Ascending aorta (tissue), 2 donors: Measurements from ENCODE around the gene HS3ST5. TPM values are rescaled to one million over a fixed set of nuclear protein-coding genes. Genes with fewer than 3 reads are reported as not detected.

Experiments used
- DNase-seq, 2 donors: peaks; one replicate each; pipeline ENCODE4 v3.0.0-alpha.2; 2019; ENCODE audit warnings: low spot score in 2 of 2
- H3K27ac ChIP-seq, 2 donors: fragments of 200-600 bp; sonication (generic); one replicate each; pipeline ENCODE4 v1.5.1; 2016 to 2017; ENCODE audit warnings: mild to moderate bottlenecking in 1 of 2
- H3K27me3 ChIP-seq: fragments of 200-600 bp; sonication (generic); one replicate; pipeline ENCODE4 v1.5.1; 2017
- H3K36me3 ChIP-seq, 2 donors: fragments of 200-600 bp; sonication (generic); one replicate each; pipeline ENCODE4 v1.5.1; 2016
- H3K4me1 ChIP-seq, 2 donors: fragments of 200-600 bp; sonication (generic); one replicate each; pipeline ENCODE4 v1.5.1; 2016 to 2017; ENCODE audit warnings: mild to moderate bottlenecking in 1 of 2
- H3K4me3 ChIP-seq, 2 donors: fragments of 200-600 bp; sonication (generic); one replicate each; pipeline ENCODE4 v1.5.1; 2016 to 2017; ENCODE audit warnings: mild to moderate bottlenecking in 1 of 2
- H3K9me3 ChIP-seq, 2 donors: fragments of 200-600 bp; sonication (generic); one replicate each; pipeline ENCODE4 v1.5.1; 2016
- CTCF ChIP-seq, 3 experiments: fragments of 200-600 bp in 2 of 3; fragments of 450-650 bp in 1 of 3; sonication (generic) in 2 of 3; IDR thresholded peaks; one replicate each; pipeline ENCODE4 v1.5.1; 2016 to 2019; ENCODE audit warnings: antibody characterized with exemption in 3 of 3, mild to moderate bottlenecking in 1 of 3, moderate library complexity in 1 of 3
- intact Hi-C: fragments of 100-400 bp; cut with DNase I; formaldehyde crosslinking; loops from one replicate; pipeline ENCODE4 v1.15.1; 2023
- total RNA-seq: library from RNA; depleted of rRNA; stranded (reverse); fragments of >200 nt; gene quantifications from one replicate; pipeline ENCODE4 v1.1.0, GENCODE V29; 2016

The HS3ST5 gene
- total RNA-seq, 1 donor from 2014 or later, result not detected

- H3K9me3 ChIP-seq, result no peaks in the 10 kb centered on the region
- intact Hi-C loops, result no loop called here
- no peaks in the 10 kb centered on the region for H3K27me3 ChIP-seq
- no peaks in the 10 kb centered on the region for H3K4me1 ChIP-seq
- H3K36me3 ChIP-seq, result no peaks in the 10 kb centered on the region
- H3K27ac ChIP-seq, result no peak overlapping the region
- no peak for TF ChIP-seq CTCF (IDR thresholded peaks at IDR 0.05)
- no peak for DNase-seq
- H3K4me3 ChIP-seq, result no peak overlapping the region
Observed at GRCh38 chr6:114167583-114168576, 174.9 kb downstream of the HS3ST5 start.

GRCh38 chr6:114164207-114164606 is 178.6 kb downstream of the HS3ST5 start:
- intact Hi-C loops, result no loop called here
- no peak overlapping the region for H3K27ac ChIP-seq
- H3K9me3 ChIP-seq, result no peaks in the 10 kb centered on the region
- no peak for TF ChIP-seq CTCF (IDR thresholded peaks at IDR 0.05)
- H3K36me3 ChIP-seq, result no peaks in the 10 kb centered on the region
- H3K27me3 ChIP-seq, result no peaks in the 10 kb centered on the region
- H3K4me1 ChIP-seq, result no peaks in the 10 kb centered on the region
- no peak for DNase-seq
- no peak overlapping the region for H3K4me3 ChIP-seq

DNA sequence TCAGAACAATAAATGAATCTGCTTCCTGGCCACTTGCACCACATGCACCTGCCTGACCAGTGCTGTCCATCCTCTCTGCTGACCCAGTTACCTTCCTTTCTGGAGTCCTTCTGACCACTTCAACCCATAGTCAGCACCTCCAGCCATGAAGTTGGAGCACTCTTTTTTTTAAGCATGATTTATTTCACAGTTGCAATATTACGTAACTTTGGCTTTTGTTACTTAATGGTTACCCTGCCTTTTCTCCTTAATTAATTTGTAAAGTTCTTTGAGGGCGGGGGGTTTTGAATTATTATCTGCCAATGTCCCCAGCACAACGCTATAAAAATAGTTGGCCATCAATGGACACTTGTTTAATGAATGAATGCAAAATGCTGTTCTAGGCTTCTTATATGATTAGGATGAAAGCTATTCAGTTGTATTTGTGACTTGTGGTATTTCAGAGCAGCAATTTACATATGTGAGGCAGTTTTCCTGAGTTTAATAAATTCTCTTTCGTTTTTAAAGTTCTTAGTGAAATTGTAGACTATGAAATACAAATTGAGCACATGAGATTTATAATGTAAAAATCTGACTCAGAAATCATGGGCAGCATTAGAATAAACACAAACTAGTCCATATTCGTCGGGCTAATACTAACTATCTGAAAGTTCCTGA is 180.0 kb downstream of the HS3ST5 start:
- DNase-seq, result no peak
- no peak for TF ChIP-seq CTCF (IDR thresholded peaks at IDR 0.05)
- H3K27ac ChIP-seq, result no peak overlapping the region
- intact Hi-C loops, result no loop called here
- H3K27me3 ChIP-seq, result no peaks in the 10 kb centered on the region
- H3K4me1 ChIP-seq, result no peaks in the 10 kb centered on the region
- H3K36me3 ChIP-seq, result no peaks in the 10 kb centered on the region
- no peaks in the 10 kb centered on the region for H3K9me3 ChIP-seq
- no peak overlapping the region for H3K4me3 ChIP-seq

DNA sequence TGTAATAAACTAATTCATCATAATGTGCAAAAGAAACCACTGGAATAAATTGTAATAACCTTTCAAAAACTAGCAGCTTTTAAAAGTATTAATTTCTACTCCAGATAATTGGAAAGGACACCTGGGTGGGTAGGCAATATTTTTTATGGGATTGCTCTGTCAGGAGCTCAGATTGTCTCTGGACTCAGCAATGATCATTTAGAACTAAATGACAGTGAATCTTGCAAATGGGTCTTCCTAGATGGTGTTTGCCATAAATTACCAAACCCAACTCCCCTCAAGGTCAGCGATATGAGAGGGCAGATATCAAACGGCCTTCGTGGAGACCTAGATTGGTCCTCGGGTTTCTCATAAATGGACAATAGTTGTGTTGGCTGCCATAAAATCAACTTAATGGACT is 181.9 kb downstream of the HS3ST5 start:
- H3K36me3 ChIP-seq, result no peaks in the 10 kb centered on the region
- intact Hi-C loops, result no loop called here
- no peaks in the 10 kb centered on the region for H3K9me3 ChIP-seq
- no peak overlapping the region for H3K4me3 ChIP-seq
- H3K27me3 ChIP-seq, result no peaks in the 10 kb centered on the region
- no peak for DNase-seq
- H3K27ac ChIP-seq, result no peak overlapping the region
- no peaks in the 10 kb centered on the region for H3K4me1 ChIP-seq
- no peak for TF ChIP-seq CTCF (IDR thresholded peaks at IDR 0.05)

- TF ChIP-seq CTCF (IDR thresholded peaks at IDR 0.05), result no peak
- DNase-seq, result no peak
- no peaks in the 10 kb centered on the region for H3K9me3 ChIP-seq
- no peaks in the 10 kb centered on the region for H3K36me3 ChIP-seq
- no peaks in the 10 kb centered on the region for H3K4me1 ChIP-seq
- intact Hi-C loops, result no loop called here
- H3K4me3 ChIP-seq, result no peak overlapping the region
- no peaks in the 10 kb centered on the region for H3K27me3 ChIP-seq
- no peak overlapping the region for H3K27ac ChIP-seq
Observed at GRCh38 chr6:114159727-114160126, 183.1 kb downstream of the HS3ST5 start.
